Activated CD8-positive, alpha-beta T cell treated with anti-CD3 and anti-CD28 coated beads for 36 hours (primary cell): Measurements from ENCODE around the gene ITGA4. TPM values are rescaled to one million over a fixed set of nuclear protein-coding genes. Genes with fewer than 3 reads are reported as not detected.

ENCODE experiments used
- ATAC-seq: fragments of 200-7000 bp; cut with Tn5 transposase; one replicate; pipeline ENCODE4 v1.10.0; 2021; ENCODE audit warnings: mild to moderate bottlenecking, moderate library complexity
- CTCF ChIA-PET: fragments of 350-600 bp; sonication (Branson Sonifier 250); formaldehyde crosslinking; loops from one replicate; lab custom pipeline; 2021; ENCODE audit warnings: antibody characterized with exemption; lab: Charles Lee
- POLR2A ChIA-PET: fragments of 350-600 bp; sonication (Branson Sonifier 250); formaldehyde crosslinking; loops from one replicate; lab custom pipeline; 2021; ENCODE audit warnings: antibody characterized with exemption; lab: Charles Lee
- DNase-seq: peaks from one replicate; pipeline ENCODE4 v3.0.0-alpha.2; 2020
- H3K27ac Mint-ChIP-seq: one replicate; pipeline ENCODE4 v1.8.0; 2021; ENCODE audit warnings: mild to moderate bottlenecking, mixed read lengths
- H3K27me3 Mint-ChIP-seq: one replicate; pipeline ENCODE4 v1.8.0; 2021; ENCODE audit warnings: mixed read lengths
- H3K36me3 Mint-ChIP-seq: one replicate; pipeline ENCODE4 v1.8.0; 2021; ENCODE audit warnings: low read depth, mixed read lengths
- H3K4me1 Mint-ChIP-seq: one replicate; pipeline ENCODE4 v1.8.0; 2021; ENCODE audit warnings: low read depth, mixed read lengths
- H3K4me3 Mint-ChIP-seq: one replicate; pipeline ENCODE4 v1.8.0; 2021; ENCODE audit warnings: mild to moderate bottlenecking, moderate library complexity, mixed read lengths
- H3K9me3 Mint-ChIP-seq: one replicate; pipeline ENCODE4 v1.8.0; 2021; ENCODE audit warnings: mixed read lengths
- CTCF ChIP-seq: fragments of 200-600 bp; IDR thresholded peaks from one replicate; pipeline ENCODE4 v1.8.0; 2022; ENCODE audit warnings: antibody characterized with exemption, mild to moderate bottlenecking
- intact Hi-C: fragments of 100-400 bp; cut with micrococcal nuclease; formaldehyde crosslinking; loops from one replicate; pipeline ENCODE4 v1.10.0; 2022
- total RNA-seq, 2 experiments: library from RNA; stranded (reverse); gene quantifications; one replicate each; pipeline ENCODE4 v1.2.3, GENCODE V29; 2021

ITGA4 gene
- total RNA-seq, 2 experiments from 2014 or later, result 61.6 to 64.5 TPM

GRCh38 chr2:181575024-181575649 is 118.0 kb downstream of the ITGA4 start:
- TF ChIP-seq CTCF, result no peak
- H3K4me1 Mint-ChIP-seq, result no peaks in the 10 kb centered on the region
- no peak overlapping the region for H3K4me3 Mint-ChIP-seq
- no peaks in the 10 kb centered on the region for H3K36me3 Mint-ChIP-seq
- DNase-seq, result no peak
- H3K27me3 Mint-ChIP-seq, result peaks cover 7% of the 10 kb centered on the region
- no peak overlapping the region for H3K27ac Mint-ChIP-seq
- intact Hi-C loops, result no loop called here
- ChIA-PET CTCF (interaction anchor here (9.3 kb wide), 1 partner anchor 140 kb away, joined by 79 read pairs; no protein-coding TSS in a partner anchor), POLR2A (no interaction called here)
- no peaks in the 10 kb centered on the region for H3K9me3 Mint-ChIP-seq
- ATAC-seq, result no peak

GRCh38 chr2:181575650-181576025 is 118.5 kb downstream of the ITGA4 start:
- no peak for TF ChIP-seq CTCF
- Mint-ChIP-seq H3K9me3 (no peaks in the 10 kb centered on the region), H3K36me3 (no peaks in the 10 kb centered on the region), H3K27me3 (peaks cover 5% of the 10 kb centered on the region), H3K4me3 (no peak overlapping the region), H3K4me1 (no peaks in the 10 kb centered on the region), H3K27ac (no peak overlapping the region)
- DNase-seq, result no peak
- intact Hi-C loops, result no loop called here
- CTCF ChIA-PET, result interaction anchor here (9.3 kb wide), 1 partner anchor 139 kb away, joined by 79 read pairs; no protein-coding TSS in a partner anchor
- no peak for ATAC-seq
- POLR2A ChIA-PET, result no interaction called here

GRCh38 chr2:181576431-181576830 is 119.2 kb downstream of the ITGA4 start:
- intact Hi-C loops, result no loop called here
- peaks cover 8% of the 10 kb centered on the region for H3K27me3 Mint-ChIP-seq
- H3K9me3 Mint-ChIP-seq, result no peaks in the 10 kb centered on the region
- DNase-seq, result no peak
- ATAC-seq, result no peak
- H3K4me1 Mint-ChIP-seq, result no peaks in the 10 kb centered on the region
- TF ChIP-seq CTCF, result no peak
- ChIA-PET CTCF (interaction anchor here (9.3 kb wide), 1 partner anchor 138 kb away, joined by 79 read pairs; no protein-coding TSS in a partner anchor), POLR2A (no interaction called here)
- no peak overlapping the region for H3K27ac Mint-ChIP-seq
- H3K4me3 Mint-ChIP-seq, result no peak overlapping the region
- no peaks in the 10 kb centered on the region for H3K36me3 Mint-ChIP-seq

- ATAC-seq, result no peak
- POLR2A ChIA-PET, result no interaction called here
- Mint-ChIP-seq H3K9me3 (no peaks in the 10 kb centered on the region), H3K4me1 (no peaks in the 10 kb centered on the region), H3K27ac (no peak overlapping the region), H3K27me3 (peaks cover 8% of the 10 kb centered on the region), H3K36me3 (no peaks in the 10 kb centered on the region), H3K4me3 (no peak overlapping the region)
- no peak for DNase-seq
- CTCF ChIA-PET, result interaction anchor here (1.2 kb wide), 1 partner anchor 136 kb away, joined by 3 read pairs; no protein-coding TSS in a partner anchor
- intact Hi-C loops, result loop anchor here (1.0 kb wide), 1 partner anchor 10 kb away; no protein-coding TSS in a partner anchor
- TF ChIP-seq CTCF, result no peak
Measured at GRCh38 chr2:181578829-181579228, 121.6 kb downstream of the ITGA4 start.

GRCh38 chr2:181581534-181581933 is 124.3 kb downstream of the ITGA4 start:
- no peak for ATAC-seq
- H3K27me3 Mint-ChIP-seq, result peaks cover 8% of the 10 kb centered on the region
- no peak for TF ChIP-seq CTCF

More at GRCh38 chr2:181581534-181581933, 124.3 kb downstream of the ITGA4 start:
- peak; percentile 3 for DNase-seq
- Mint-ChIP-seq H3K4me3 (no peak overlapping the region), H3K4me1 (peaks cover 7% of the 10 kb centered on the region), H3K27ac (no peak overlapping the region), H3K9me3 (no peaks in the 10 kb centered on the region), H3K36me3 (no peaks in the 10 kb centered on the region)
- intact Hi-C loops, result no loop called here
- POLR2A ChIA-PET, result no interaction called here
- CTCF ChIA-PET, result no interaction called here
